HepG2 (cell line): ENCODE data around the gene CNPPD1.

Experiments used
- ATF7 ChIP-seq, 2 experiments: fragments of 450-650 bp in 1 of 2; sonication (generic) in 1 of 2; formaldehyde crosslinking in 1 of 2; IDR thresholded peaks; 2 replicates each; pipeline versions ENCODE4 v1.4.0 to v1.6.1; 2016 to 2020; ENCODE audit warnings: antibody characterized with exemption in 1 of 2, mild to moderate bottlenecking in 1 of 2, missing genetic modification reagents in 1 of 2
- GLI4 ChIP-seq: sonication (generic); formaldehyde crosslinking; IDR thresholded peaks from 2 replicates; pipeline ENCODE4 v1.5.1; 2020; ENCODE audit warnings: missing genetic modification reagents, mild to moderate bottlenecking, moderate library complexity, borderline replicate concordance
- ZNF101 ChIP-seq: sonication (generic); formaldehyde crosslinking; IDR thresholded peaks from 2 replicates; pipeline ENCODE4 v1.4.0; 2020; ENCODE audit warnings: mild to moderate bottlenecking, low read depth, missing genetic modification reagents, borderline replicate concordance
- ZNF317 ChIP-seq: sonication (generic); formaldehyde crosslinking; IDR thresholded peaks from 2 replicates; pipeline ENCODE4 v1.5.0; 2020; ENCODE audit warnings: mild to moderate bottlenecking, missing genetic modification reagents
- ZNF564 ChIP-seq: sonication (generic); formaldehyde crosslinking; IDR thresholded peaks from 2 replicates; pipeline ENCODE4 v1.8.1; 2023; ENCODE audit warnings: mild to moderate bottlenecking, missing genetic modification reagents
- TF ChIP-seq, protein P1 (sequence below): sonication (generic); formaldehyde crosslinking; IDR thresholded peaks from 2 replicates; pipeline ENCODE4 v1.5.0; 2020; ENCODE audit warnings: mild to moderate bottlenecking, low read depth, missing genetic modification reagents, borderline replicate concordance
- TF ChIP-seq, protein P2 (sequence below): sonication (generic); formaldehyde crosslinking; IDR thresholded peaks from 2 replicates; pipeline ENCODE4 v1.5.0; 2020; ENCODE audit warnings: mild to moderate bottlenecking, missing genetic modification reagents, moderate library complexity
- TF ChIP-seq, protein P3 (sequence below): sonication (generic); formaldehyde crosslinking; IDR thresholded peaks from 2 replicates; pipeline ENCODE4 v1.4.0; 2020; ENCODE audit warnings: missing genetic modification reagents

DNA sequence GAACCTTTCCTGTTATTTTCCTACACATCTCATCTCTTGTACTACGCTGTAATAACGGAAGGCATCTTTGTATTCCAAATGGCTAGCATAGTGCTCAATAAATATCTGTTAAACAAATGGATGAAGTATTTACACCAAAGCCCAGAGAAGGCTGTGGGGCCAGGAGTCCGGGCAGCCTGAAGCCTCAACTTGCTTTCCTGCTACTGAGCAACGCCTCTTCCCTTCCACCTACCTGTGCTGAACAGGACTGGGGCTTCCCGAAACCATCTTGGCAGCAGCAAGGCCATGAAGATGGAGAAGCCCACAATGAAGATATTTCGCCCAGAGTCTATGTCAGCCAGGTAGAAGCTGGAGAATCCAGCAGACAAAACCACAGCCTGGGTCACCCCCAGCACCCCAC, 13.6 kb downstream of the CNPPD1 start:
- TF ChIP-seq ATF7 (IDR thresholded peaks at IDR 0.05), result no peak
- TF ChIP-seq ATF7 (CRISPR knock-in tag; IDR thresholded peaks at IDR 0.05), result no peak
- TF ChIP-seq, protein P1, sequence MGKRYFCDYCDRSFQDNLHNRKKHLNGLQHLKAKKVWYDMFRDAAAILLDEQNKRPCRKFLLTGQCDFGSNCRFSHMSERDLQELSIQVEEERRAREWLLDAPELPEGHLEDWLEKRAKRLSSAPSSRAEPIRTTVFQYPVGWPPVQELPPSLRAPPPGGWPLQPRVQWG (CRISPR knock-in tag), result no peak
- TF ChIP-seq ZNF564 (CRISPR knock-in tag), result no peak
- TF ChIP-seq, protein P2, sequence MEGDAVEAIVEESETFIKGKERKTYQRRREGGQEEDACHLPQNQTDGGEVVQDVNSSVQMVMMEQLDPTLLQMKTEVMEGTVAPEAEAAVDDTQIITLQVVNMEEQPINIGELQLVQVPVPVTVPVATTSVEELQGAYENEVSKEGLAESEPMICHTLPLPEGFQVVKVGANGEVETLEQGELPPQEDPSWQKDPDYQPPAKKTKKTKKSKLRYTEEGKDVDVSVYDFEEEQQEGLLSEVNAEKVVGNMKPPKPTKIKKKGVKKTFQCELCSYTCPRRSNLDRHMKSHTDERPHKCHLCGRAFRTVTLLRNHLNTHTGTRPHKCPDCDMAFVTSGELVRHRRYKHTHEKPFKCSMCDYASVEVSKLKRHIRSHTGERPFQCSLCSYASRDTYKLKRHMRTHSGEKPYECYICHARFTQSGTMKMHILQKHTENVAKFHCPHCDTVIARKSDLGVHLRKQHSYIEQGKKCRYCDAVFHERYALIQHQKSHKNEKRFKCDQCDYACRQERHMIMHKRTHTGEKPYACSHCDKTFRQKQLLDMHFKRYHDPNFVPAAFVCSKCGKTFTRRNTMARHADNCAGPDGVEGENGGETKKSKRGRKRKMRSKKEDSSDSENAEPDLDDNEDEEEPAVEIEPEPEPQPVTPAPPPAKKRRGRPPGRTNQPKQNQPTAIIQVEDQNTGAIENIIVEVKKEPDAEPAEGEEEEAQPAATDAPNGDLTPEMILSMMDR (CRISPR knock-in tag), result no peak
- no peak for TF ChIP-seq GLI4 (CRISPR knock-in tag)
- TF ChIP-seq ZNF101 (CRISPR knock-in tag), result no peak
- no peak for TF ChIP-seq ZNF317
- TF ChIP-seq, protein P3, sequence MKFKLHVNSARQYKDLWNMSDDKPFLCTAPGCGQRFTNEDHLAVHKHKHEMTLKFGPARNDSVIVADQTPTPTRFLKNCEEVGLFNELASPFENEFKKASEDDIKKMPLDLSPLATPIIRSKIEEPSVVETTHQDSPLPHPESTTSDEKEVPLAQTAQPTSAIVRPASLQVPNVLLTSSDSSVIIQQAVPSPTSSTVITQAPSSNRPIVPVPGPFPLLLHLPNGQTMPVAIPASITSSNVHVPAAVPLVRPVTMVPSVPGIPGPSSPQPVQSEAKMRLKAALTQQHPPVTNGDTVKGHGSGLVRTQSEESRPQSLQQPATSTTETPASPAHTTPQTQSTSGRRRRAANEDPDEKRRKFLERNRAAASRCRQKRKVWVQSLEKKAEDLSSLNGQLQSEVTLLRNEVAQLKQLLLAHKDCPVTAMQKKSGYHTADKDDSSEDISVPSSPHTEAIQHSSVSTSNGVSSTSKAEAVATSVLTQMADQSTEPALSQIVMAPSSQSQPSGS (CRISPR knock-in tag), result no peak
